ENCODE results near the gene SLC28A2.
"Not testable (repeated sequence)": the region's sequence is repeated elsewhere in the genome, so short reads cannot be mapped to it uniquely, and the experiment has no call there.

The SLC28A2 gene, protein sequence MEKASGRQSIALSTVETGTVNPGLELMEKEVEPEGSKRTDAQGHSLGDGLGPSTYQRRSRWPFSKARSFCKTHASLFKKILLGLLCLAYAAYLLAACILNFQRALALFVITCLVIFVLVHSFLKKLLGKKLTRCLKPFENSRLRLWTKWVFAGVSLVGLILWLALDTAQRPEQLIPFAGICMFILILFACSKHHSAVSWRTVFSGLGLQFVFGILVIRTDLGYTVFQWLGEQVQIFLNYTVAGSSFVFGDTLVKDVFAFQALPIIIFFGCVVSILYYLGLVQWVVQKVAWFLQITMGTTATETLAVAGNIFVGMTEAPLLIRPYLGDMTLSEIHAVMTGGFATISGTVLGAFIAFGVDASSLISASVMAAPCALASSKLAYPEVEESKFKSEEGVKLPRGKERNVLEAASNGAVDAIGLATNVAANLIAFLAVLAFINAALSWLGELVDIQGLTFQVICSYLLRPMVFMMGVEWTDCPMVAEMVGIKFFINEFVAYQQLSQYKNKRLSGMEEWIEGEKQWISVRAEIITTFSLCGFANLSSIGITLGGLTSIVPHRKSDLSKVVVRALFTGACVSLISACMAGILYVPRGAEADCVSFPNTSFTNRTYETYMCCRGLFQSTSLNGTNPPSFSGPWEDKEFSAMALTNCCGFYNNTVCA
- long read RNA-seq, donor 1 = 0 reads
- long read RNA-seq, donor 2 = 0 reads
- long read RNA-seq, donor 3 = 0 reads
- long read RNA-seq, donor 4 = 0 reads
- long read RNA-seq, donor 5 = 0 reads
- long read RNA-seq, donor 6 = 0 reads
- long read RNA-seq, donor 7 = 0 reads
- long read RNA-seq, donor 8 = 0 reads

DNA sequence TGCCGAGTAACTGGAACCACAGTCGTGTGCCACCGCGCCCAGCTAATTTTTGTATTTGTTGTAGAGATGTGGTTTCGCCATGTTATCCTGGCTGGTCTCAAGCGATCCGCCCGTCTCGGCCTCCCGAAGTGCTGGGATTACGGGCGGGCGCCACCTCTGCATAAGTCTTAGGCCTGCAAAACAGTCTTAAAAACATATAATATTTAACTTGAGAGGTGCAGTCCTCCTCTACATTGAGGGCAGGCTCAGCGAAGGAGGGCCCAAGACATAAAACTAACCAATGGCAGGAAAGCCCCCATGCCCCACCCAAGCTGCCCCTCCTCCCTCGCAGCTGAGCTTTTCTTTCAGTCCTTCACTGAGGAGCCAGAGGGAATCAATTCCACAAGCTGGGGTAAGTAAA lies at the start of gene SLC28A2:
TSS of gene SLC28A2 (plus strand) at position 347 of the 400 bp plus-strand sequence. CDS start 982 bp downstream, outside the sequence.
- no peak for DNase-seq

DNA sequence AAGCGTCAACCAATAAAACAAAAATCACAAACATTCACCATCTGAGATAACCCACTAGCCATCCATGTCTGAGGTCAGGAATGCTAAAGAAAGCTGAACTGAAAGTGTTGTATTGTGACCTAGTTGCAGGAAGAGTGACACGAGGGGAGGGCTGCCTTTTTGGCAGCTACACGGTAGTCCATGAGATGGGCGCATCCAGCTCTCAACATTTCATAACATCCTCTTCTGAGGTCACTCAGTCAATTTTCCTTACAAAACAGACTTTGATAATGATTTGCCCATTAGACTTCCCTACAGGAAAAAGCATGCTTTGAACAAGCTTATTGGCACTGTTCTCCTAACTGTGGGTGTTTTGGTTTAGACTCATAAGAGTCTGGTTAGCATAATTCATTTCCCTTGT lies 48.9 kb upstream of the SLC28A2 start:
- no peak for DNase-seq

DNA sequence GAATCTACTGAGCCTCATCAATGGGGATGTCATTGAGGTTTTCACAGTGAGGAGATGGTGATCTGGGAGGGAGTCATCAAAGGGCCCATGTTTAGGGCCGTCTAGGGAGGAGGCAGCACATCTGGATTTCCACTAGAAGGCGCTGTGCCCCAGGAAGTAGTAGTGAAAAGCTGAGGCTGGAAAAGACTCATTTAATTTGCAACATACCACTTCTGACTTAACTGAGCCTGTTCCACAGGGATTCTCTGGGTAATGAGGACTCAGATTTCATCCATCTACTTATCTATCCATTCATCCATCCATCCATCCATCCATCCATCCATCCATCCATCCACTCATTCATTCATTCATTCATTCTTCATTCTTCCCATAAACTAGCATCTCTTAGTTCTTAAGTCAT lies 46.8 kb upstream of the SLC28A2 start:
- DNase-seq = no peak

DNA sequence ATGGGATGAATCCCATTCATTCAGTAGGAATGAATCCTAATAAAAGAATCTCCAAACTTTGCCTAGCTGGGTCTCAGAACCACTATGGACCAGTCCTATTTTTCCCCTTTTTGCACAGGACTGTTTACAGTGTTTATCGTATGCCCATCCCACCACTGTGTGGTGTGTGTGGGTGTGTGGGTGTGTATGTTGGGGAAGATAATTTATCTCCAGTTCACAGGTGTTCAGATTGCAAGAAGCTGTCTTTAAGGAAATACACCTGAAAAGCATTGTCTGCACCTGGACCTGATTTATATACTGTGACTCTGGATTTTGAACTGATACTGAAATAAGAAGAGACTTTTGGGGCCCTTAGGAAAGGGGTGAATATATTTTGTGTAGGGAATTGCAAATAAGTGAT lies 39.5 kb upstream of the SLC28A2 start:
- DNase-seq = no peak

DNA sequence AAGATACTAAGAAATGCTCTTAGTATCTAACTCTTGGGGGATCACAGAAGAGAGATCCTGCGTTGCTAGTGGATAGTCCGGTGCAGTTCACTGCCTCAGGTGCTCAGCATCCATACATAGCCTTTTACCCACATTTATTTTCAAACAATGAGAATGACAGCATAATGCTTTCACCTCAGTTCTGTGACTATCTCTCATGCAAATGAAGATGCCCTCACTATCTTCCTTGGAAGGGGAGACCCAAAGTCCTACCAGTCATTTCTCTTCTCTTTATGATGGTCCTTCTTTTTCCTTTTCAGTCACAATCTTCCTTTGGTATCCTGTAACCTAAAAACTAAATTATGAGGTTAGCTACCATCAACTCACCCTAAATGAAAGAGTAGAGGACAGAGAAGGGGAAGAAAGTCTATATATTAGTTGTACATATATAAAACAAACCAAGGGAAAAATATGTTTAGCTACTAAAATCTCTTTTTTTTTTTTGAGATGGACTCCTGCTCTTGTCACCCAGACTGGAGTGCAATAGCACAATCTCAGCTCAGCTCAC lies 30.9 kb upstream of the SLC28A2 start:
- DNase-seq = no peak

DNA sequence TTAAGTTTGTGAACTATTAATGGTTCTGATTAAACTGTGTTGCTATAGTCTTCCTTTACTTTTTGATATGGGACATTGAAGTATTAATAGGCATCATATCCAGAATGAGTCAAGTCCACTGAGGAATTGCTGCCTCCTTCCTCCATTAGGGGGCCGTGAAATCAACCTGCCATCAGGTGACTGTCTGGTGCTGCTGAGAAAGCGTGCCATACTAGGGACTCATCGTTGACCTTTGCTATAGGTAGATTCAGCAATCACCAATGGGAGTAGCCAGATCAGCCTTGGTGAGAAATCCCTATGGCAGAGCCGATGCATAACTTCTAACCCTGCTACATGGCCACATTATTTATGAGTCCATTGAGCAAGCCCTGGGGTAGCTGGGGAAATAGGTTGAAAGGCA lies 30.1 kb upstream of the SLC28A2 start:
- no peak for DNase-seq

DNA sequence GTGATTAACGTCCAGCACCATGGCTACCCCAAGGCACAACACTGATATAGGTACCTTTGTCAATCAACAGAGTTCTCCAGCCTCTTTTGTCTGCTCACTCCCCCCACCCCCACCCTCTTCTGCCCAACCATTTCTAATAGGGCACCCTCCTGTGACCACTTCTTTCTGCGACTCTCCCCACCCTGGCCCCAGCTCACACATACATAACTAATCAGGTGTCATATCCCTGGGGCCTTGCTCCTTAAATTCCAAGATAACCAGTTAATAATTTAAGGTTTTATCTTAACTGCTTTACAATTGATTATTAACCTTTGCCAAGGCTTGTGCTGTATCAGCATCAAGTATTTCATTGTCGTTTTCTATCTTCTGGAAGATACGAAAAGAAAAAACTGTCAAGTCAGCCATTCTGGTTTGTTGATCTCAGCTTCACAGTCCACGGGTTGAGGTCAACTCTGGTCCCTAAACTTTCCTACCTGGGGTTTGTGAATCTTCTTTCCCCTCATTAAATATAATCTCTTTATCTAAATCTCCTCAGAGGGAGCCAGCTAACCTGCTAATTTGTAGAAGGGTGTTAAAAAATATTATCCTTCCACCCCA lies 27.3 kb upstream of the SLC28A2 start:
- no peak for DNase-seq

DNA sequence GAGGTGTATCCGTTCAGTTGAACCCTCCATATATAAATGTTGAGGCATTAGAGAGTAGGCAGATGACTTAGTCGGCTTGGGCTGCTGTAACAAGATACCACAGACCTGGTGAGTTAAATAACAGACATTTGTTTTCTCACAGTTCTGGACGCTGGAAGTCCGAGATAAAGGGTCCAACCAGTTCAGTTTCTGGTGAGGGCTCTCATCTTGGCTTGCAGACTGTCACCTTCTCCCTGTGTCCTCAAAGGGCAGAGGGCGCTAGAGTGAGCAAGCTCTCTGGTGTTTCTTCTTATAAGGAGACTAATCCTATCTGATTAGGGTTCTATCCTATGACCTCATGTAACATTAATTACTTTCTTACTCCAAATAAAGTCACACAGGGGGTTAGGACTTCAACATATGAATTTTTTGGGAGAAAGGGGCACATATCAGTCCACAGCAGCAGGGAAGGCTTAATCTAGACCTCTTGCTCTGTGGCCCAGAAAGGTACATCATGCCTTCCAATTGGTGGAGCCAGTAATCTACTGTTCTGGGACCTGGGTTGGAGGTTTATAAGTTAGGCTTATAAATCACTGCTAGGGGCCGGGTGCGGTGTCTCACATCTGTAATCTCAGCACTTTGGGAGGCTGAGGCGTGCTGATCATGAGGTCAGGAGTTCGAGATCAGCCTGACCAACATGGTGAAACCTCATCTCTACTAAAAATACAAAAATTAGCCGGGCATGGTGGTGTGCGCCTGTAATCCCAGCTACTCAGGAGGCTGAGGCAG lies 26.3 kb upstream of the SLC28A2 start:
- no peak for DNase-seq

DNA sequence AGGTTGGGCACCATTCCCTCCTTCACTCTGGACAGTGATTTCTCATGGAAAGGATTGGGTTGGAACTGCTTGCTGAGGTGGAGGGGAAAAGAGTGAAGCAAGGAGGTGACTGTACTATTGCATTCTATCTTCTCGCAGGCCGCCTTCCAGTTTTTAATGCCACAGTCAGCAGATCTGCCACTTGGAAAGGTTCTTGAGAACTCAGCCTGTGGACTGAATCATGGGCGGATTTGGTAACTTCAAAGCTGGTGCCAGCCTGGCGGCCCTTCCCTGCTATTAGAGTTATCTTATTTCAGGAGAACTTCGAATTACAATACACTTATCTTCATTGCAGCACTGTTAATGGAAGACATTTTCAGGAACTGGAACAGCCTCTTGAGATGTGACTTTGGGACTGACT lies 23.1 kb upstream of the SLC28A2 start:
- DNase-seq = no peak

DNA sequence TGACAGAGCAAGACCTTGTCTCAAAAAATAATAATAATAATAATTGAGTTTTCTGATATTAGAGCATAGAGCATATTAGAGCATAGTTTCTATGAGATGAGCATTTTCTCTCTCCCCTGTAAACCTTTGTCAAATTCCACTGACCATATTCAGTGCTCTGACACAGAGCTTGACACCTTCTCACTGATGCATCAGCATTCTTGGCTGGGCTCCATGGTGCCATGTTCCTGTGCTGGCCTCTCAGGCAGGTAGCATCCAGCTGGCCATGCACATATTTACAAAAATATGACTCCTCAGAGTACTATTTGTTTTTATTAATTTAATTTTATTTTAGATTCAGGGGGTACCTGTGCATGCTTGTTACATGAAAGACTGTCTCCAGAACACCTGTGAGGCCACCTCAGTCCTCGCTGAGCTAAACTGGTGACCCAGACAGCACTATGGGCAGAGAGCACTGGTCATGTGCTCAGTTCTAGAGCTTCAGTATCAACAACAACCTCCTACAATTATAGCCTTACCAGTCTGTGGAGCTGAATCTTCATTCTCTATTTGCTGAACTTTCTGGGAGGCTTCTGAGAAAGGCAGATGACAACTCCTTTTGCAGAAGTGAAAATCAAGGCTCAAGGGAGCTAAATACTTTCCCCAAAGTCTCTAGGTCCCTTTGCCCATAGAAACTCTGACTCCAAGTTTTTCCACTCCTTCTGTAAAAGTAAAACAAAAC lies 21.6 kb upstream of the SLC28A2 start:
- no peak for DNase-seq

DNA sequence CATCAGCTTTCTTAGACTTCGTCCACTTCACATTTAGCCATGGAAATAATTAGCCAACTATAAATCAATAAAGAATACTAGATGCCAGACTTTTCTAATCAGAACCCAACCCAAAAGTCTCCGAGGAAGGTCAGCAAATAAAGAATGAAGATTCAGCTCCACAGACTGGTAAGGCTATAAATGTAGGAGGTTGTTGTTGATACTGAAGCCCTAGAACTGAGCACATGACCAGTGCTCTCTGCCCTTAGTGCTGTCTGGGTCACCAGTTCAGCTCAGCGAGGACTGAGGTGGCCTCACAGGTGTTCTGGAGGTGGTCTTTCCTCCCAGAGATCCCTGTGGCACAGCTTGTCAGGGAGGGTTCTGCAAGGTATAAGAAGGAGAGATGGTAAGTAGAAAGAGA lies 20.9 kb upstream of the SLC28A2 start:
- DNase-seq = no peak

DNA sequence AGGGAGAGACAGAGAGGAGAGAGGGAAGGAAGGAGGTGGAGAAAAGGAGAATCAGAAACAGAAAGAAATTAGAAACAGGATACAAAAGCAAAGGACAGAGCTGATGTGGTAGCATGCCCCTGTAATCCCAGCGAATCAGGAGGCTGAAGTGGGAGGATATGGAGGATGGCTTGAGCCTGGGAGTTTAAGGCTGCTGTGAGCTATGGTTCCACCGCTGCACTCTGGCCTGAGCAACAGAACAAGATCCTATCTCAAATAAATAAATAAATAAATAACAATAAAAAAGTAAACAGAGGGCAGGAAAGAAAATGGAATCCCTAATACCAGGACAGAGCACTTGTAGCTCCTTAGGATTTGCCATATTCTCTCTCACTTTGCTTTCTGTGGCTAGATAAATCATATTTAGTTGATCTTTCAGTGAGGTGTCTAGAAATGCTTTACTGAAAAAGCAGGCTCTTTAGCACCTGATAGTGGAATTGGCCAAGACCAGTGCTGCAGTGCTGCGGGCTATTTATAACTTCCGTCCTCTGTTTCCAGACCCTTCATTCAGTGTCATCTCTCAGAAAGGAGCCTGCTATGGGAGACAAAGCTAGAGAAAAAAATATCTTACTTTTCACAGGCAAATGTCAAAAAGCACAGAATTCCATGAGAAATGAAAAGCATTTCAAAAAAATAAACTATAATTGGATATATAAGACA lies 20.0 kb upstream of the SLC28A2 start:
- no peak for DNase-seq

DNA sequence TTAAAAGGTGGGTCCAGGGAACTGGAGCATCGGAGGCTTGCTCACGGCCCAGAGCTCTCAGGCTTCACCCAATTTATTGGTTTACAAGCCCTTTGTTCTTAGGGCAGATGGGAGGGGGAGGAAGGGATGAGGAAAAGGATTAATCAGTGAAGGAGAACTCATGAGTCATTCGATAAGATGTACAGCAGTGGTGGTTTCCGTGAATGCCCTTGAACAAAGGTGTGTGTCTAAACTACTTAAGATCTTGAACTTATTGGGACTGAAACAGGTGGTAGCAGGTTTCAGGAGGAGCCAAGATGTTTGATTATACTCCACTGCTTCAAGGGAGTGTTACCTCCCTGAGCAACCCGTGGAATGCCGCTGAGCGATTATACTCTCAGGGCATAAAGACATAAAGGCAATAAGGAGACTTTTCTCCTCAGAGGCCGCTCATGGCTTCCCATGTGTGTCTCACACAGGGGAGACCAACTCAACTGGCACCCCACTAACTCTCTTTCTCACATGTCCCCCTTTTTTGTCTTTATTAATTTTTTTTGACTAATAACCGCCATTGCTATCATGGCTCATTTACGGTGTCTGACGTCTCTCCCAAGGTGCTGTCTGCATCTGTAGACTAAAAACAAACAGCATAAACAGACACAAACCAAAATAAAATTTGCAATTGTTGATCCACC lies 17.3 kb upstream of the SLC28A2 start:
- no peak for DNase-seq

DNA sequence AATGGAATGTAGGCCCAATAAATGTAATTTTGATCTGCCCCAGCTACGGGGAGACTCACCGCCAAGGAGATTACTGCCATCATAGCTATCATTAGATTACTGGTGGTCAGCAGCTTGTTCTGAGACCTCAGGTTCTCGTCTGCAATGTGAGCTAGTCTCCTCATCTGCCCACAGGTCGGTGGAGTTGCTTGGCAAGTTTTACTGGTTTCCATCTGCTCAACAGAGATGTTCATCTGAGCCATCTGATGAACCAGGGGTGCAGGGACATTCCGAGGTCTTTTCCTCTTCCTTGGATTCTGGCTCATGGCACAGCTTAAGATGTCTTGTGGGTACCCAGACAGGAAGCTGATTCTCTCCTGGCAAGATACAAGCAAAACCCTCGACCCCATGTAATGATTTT lies 15.2 kb upstream of the SLC28A2 start:
- DNase-seq = not testable (repeated sequence)

DNA sequence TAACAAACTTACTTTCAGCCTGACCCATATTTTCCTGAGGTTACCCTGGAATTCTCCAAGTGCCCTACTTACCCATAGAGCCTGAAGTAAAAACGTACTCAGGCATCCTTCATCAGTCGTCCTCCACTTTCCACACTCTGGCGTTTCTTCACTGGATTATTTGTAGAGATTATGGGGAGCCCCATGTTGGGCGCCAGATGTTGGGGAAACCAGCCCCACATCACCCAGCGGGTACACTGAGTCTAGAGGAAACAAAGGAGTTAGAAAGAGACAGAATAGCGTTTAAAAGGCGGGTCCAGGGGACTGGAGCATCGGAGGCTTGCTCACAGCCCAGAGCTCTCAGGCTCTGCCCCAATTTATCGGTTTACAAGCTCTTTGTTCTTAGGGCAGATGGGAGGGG lies 9.7 kb upstream of the SLC28A2 start:
- no peak for DNase-seq

DNA sequence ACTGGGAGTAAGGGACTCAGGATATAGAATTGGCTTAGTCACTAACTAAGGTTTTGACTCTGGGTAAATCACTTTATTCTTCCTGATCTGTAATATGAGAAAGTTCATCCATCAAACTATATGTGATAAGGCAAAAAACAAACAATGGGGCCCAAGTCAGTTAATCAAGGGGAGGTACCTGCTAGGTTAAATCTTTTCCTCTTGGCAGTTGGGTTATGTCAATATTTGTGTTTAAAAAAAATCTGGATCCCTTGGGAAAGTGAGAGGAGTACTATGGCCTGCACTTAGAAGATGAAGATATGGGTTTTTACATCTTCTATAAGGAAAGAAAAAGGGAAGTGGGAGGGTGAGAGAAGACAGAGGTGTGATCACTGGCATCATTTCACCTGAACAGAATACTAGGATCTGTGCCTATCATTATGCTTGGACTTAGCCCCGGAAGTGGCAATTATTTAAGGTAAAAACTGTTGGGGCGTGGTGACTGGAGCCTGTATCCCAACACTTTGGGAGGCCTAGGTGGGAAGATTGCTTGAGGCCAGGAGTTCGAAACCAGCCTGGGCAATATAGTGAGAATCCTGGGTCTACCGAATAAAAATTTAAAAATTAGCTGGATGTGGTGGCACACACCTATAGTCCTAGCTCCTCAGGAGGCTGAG lies 2.8 kb upstream of the SLC28A2 start:
- DNase-seq = no peak

DNA sequence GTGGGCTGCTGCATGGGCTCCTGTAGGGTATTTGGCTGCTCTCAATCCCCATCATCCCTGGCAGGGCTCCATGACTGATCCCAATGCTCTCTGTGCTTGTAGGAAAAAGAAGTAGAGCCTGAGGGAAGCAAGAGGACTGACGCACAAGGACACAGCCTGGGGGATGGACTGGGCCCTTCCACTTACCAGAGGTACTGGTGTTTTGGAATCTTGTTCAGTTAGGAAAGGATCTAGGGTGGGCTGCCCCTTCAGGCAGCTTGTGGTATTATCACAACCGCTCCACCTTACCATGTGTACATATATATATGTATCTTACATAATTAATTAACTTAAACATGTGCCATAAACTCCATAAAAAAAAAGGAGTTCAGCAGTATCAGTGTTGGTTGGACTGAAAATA lies 1.3 kb downstream of the SLC28A2 start:
- no peak for DNase-seq

DNA sequence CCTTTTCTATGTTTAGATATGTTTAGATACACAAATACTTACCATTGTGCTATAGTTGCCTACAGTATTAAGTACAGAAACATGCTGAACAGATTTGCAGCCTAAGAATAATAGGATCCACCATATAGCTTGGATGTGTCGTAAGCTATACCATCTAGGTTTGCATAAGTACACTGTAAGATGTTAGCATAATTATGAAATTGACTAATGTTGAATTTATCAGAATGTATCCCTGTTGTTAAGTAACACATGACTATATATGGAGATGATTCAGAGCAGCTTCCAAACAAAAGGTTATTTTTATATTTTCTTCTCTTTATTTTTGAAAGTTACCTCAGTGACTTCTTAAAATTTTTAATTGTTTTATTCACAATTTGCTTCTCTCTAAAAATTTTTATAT lies 2.4 kb downstream of the SLC28A2 start:
- no peak for DNase-seq

DNA sequence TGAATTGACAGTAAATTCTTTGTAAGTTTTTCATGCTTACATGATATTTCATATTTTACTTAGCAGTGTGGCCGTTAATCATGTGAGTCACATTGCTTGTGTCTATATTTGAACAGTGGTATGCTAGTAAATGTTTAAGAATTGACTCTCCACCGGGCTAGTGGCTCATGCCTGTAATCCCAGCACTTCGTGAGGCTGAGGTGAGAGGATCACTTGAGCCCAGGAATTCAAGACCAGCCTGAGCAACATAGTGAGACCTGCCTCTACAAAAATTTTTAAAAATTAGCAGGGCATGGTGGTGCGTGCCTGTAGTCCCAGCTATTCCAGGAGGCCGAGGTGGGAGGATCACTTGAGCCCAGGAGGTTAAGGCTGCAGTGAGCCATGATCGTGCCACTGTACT lies 2.8 kb downstream of the SLC28A2 start:
- not testable (repeated sequence) for DNase-seq

DNA sequence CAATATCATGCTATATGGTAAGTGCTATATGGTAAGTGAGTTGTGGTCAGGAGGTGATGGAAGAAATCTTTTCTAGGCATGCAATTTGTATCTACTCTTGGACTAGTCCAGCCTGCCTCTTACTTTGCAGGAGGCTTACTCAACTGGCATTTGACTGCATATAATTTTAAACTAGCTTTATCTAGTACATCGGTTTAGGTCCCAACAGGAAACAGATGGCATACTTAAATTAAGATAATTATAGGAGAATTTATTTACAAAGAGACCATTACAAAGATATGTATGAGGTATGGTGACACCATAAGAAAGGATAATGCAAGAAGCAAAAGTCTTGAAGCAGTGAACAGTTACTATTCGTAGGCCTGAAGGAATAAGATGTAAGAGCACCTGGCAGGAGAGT lies 7.8 kb downstream of the SLC28A2 start:
- DNase-seq = no peak
